HG03139 (cell line): ENCODE data around the gene NT5DC1.

Experiments
- ATAC-seq: cut with Tn5 transposase; IDR thresholded peaks from one replicate; pipeline ENCODE4 v1.9.1; 2021; ENCODE audit not compliant: unreplicated experiment

The NT5DC1 gene

DNA sequence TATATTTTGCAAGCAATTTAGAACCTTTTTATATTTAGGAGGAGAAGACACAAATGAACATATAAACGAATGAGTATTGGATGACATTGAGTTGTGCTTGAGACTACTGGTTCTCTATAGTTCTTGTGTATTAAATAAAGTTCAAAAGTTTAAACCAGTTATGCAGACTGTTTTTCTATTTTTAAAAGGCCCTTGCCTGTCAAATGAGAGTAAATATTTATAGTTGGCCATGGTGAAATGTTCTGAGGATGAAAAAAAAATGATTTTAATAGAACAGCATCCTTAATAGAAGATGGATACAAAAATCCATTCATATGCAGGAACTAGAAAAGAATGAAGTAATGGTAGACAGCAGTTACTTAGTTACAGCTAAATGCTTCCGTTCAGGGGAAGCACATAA is 88.8 kb downstream of the NT5DC1 start:
- ATAC-seq: no peak

DNA sequence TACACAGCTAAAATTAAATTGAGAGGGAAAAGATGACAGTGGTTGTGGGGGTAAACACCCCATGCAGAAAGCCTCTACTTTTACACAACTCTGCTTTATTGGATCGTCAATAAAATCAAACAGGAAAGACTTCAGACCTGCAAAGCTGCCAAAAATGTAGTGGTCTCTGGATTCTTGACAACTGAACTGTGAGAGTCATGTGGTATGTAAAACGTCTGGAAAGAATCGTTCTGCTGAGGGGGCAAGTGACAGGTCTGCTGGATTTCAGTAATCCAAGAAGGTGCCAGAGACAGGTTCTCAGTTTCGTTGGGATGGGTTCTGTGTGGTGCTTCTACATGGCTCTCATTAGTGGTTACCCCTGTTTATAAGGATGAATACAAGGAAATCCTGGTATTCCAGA is 89.9 kb downstream of the NT5DC1 start:
- no peak for ATAC-seq

DNA sequence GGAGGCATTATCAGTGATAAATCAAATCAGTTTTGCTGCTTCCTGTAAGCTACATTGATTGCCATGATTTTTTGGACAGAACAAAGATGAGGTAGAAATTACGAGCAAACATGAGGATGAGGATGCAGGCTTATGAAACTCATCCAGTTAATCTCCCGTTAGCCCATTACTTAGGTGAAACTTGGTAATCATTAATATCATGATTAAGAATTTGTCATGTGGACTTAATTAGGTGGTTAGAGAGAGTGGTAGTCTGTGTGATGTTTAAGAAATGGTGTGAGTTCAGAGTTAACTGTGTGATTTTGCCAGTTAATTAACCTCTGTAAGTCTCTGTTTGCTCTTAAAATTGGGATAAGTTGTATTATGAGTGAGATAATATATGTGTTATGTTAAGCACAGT is 91.2 kb downstream of the NT5DC1 start:
- ATAC-seq: no peak

DNA sequence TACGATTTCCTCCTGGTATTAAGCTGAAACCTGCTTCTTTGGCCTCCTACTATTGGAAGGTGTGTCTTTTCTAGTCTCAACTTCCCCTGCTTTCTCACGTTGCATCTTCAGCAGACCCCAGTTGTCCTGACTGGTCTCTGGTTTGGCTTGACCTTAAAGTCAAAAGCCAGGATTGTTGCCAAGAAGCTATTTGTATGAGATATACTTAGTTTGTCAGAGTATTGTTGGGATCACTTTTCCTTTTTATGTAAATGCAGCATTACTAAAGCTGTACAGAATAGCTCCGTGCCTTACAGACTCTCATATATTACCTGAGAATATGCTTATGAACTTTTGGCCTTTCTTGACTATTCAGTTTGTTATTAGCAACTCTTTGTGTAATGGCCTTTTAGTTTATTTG is 92.1 kb downstream of the NT5DC1 start:
- ATAC-seq: no peak

DNA sequence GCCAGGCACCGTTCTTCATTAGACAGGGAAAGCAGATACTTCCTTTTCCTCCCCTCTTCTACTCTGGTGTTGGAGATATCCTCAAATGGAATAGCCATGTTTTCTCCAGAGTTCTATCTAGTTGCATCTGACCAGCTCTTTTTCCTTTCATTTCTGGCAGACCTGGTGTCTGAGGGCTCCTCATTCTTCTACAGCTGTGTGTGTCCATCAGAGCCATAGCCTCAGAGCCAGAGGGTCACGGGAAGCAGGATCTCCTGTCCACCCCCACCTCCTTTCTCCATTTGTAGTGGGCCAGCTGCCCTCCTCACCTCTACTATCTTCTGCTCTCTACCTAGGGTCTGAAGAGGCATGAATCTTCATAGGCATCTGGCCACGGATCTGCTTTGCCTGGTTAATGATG is 96.2 kb downstream of the NT5DC1 start:
- ATAC-seq: no peak

DNA sequence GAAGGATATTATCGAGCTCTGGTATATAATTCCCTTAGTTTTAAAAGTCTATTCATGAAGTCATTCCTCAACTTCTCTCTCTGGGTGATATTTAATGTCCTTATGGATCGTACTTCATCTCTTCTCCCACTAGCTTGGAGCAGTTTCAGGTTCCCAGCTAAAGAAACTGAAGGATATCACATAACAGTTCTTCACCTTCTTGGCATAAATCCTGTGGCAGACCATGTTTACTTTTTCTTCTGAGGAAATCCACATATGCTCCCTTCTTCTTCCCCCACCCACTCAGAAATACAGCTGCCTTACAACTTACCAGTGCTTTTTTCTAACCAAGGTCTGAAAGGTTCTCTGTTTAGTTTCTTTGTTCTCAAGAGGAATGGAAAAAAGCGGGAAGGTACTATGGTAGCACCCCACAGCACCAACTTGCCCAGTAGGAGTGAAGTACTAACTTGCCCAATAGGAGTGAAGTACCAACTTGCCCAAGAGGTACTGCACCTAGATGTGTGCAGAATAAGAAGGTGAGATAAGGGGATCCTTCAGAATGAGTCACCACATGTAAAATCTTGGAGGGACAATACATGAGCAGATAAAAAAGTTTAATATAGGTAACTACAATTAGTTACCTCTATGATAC is 100.1 kb downstream of the NT5DC1 start:
- no peak for ATAC-seq

DNA sequence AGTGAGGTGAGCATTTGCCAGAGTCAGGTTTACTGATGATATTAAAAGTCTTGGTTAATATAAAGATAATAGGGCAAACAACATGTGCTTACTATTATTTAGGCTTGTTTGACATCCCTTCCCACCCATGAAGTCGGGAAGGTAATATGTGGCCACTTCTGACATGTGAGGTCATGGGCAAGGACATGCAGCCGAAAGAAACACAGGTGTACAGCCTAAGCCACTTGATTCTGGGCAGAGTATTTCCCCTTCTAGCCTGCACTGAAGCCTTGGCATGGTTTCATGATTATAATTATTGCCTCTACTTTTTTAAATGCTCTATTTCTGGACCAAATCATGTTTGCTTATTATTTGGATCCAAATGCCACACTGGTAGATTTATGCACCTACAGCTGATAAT is 100.9 kb downstream of the NT5DC1 start:
- ATAC-seq: no peak

DNA sequence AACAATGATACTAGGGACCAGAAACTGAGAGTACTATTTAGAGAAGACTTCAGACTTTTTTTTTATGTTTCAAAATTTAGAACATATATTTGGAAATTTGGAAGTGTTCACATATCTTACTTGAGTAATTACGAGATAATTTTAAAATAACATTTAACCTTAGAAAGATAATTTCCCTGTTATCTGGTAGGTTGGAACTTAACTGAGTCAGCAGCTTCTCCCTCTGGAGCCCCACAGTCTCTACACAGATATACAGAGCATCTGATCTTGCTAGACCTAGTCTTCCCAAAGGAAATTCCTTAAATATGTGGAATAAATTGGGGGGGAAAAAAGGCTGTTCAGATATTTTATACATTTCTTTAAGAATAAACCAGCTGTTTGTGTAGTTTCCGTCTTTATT is 104.6 kb downstream of the NT5DC1 start:
- no peak for ATAC-seq

DNA sequence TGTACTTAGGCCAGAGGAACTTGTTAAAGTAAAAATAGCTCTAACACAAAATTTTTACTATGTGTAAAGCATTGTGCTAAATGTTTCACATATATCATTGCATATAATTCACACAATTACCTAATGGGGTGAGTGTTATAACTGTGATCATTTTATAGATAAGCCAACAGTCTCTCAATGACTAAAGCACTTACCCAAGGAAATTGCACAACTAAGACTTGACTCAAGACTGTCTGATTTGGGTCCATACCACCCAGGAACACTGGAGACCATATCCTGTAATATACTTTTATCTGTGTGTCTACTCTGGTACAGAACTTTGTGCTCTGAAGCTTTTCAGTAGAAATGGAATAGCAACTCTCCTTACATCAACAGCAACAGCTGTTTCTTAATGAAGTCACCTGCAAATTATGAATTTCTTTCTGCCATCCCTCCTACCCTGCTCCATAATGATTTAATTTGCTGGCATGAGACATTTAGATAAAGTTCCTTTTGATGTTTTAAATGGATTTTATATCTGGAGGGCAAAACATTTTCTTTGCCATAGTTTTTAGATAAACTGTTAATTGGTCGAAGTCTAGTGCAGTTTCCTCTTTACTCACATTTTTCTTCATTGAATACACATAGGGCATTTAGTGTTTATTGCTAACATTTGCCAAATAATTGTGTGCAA is 105.7 kb downstream of the NT5DC1 start:
- ATAC-seq: no peak

DNA sequence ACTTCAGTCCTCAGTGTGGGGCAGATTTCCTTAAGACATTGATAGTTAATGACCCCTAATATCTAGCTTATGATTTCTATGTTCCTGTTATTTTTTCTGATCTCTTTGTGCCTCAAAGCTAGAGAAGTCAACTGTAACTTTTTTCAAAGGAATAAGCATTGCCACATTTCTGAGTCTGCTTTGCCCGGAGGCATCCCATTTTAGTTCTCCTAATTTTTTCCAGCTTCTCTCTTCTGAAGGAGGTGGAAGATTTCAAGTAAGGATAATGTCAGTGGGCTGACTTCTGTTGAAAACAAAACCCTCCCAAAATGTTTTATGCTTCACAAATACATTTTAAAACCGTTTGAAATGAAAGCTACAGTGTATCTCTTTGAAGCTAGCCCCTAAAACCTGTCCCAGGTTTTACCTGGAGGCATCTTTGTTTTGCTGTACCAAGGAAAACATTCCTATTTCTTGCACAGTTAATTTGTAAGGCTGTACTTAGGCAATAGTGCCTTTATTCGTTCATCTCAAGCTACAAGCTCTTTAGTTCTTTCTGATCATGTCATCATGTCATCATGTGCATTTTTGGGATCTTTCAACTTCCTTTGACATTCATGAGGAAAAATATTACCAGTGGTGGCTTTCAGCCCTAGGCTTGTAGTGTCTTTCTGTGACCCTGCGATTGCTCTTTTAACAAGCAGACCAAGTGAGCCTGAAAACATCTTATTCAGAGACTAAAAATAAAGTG is 107.6 kb downstream of the NT5DC1 start:
- no peak for ATAC-seq

DNA sequence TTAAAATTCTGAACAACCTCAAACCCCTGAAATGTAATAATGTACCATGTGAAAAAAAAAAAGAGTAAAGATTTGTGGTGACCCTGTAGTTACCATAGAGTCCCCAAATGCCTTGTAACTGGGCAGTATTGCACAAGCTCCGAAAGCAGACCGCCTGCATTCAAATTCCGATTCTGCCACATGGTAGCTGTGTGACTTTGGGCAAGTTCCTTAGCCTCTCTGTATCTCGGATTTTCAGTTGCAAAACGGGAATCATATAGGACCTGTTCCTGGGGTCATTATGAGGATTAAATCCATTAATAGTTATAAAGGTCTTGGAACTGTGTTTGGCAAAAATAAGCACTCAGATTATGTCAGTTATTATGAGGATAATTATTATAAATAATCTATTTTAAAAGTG is 109.7 kb downstream of the NT5DC1 start:
- no peak for ATAC-seq

DNA sequence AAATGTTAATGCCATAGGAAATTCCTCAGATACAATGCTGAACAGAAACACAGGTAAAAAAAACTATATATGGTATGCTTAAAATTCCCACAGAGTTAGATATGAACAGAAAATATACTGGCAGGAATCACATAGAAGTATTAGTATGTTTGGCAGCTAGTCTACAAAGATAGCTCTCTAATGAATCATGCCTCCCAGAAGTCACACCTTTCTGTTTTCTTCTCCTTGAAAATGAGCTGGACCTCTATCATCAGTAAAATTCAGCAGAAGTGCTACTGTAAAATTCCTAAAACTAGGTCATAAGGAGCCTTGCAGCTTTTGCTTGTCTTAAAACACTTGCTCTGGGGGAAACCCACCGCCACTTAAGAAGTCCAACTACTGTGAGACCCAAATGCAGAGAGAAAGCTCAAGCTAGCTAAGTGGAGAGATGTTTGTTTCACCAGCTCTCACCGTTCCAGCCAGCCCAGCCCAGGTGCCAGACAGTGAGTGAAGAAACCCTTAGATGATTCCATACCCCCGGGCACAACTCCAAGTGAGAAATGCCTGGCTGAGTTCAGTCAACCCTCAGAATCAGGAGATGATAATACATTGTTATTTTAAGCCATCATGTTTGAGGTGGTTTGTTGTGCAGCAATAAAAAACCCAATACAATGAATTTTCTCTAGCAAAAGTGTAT is 110.2 kb downstream of the NT5DC1 start:
- ATAC-seq: no peak

DNA sequence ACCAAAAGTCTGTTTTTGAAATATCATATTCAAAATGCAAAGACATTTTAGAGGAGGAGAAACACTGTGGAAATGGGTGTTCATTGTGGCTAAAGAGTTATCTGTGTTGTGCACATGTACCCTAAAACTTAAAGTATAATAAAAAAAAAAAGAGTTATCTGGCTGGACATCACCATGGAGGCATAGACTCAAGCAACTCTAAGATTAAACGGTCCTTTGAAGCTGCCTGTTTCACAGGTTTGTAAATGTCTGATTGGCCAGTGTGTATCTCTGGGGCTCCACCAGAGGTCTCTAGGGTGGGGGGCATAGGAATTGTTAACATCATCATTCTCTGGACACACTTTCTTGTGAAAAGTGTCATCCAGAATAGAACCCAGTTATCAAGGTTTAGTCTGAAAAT is 114.0 kb downstream of the NT5DC1 start:
- no peak for ATAC-seq

DNA sequence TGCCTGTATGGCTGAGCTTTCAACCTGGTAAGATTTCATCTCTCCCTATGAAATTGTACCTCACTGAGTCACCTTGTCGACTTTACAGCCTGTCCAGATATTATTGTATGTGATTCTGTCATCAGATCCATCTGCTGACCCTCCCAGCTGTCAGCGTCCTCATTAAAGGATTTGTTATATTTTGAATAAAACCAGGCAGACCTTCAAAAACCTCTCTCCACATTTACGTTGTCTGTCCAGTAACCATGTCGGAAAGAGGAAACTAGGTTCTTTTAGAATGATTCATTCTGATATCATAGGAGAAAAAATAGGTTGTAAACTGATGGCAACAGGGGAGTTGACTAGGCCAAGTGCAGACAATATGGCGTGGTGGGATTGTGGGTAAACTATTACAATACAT is 114.8 kb downstream of the NT5DC1 start:
- no peak for ATAC-seq

DNA sequence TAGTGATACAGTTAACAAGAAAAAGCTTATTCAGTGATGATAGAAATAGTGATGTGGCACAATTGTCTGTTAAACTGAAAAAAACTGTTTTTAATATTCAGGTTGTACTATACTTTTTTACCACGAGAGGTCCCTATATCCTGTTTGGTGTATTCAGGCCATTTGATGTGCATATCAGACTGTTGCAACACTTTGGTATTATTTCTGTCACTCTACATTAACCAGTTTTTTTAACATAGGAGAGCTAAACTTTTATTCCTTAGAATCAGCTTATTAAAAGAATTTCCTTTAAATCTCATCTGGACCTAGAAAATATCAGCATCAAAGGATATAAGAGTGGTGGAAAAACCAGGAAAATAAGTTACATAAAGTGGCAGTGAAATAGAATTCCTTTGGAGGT is 116.4 kb downstream of the NT5DC1 start:
- ATAC-seq: no peak

DNA sequence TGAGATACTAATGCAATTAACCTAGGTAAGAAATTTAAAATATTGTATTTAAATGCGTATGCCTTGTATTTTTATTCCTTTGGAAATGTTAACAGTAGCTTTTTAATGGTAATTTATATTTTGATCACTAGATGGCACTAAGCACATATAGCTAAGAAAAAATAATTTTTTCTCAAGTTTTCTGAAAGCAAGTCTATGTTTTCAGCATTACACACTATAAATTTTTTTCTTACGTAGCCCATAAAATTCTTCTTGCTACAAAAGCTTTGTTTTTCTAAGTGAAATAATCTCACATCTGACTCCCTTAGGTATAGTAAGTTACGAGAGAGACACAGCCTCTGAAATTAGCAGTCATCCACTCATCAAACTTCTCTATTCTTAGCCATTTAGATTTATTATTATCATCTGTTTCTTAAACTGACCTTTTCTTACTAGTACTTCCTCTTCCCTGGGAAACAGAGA is 117.5 kb downstream of the NT5DC1 start:
- no peak for ATAC-seq

DNA sequence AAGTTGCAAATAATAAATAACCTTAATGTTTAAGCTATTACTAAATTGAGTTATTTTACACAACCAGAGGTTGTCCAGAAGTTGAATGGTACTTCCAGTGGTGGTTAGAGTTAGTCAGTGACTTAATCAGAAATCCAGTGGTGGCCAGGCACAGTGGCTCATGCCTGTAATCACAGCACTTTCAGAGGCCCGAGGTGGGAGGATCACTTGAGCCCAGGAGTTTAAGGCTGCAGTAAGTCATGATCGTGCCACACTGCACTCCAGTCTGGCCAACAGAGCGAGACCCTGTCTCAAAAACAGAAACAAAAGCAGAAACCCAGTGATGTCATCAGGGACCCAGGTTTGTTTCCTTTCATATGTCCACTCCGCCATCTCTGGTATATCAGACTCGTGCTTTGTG is 118.2 kb downstream of the NT5DC1 start:
- ATAC-seq: no peak

DNA sequence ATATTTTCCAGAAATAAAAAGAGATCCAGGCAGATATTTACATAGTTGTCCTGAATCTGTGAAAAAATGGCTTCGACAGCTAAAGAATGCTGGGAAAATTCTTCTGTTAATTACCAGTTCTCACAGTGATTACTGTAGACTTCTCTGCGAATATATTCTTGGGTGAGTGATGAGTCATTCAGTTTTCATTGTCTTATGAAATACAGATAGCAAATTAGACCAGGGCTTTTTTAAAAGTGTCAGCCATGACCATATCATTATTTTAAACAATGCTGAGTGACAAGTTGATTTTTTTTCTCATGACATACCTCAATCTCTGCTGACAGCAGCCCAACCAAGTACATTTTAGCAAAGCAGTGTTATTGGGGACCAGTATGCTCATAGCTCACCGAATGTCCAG is 120.4 kb downstream of the NT5DC1 start:
- ATAC-seq: no peak

DNA sequence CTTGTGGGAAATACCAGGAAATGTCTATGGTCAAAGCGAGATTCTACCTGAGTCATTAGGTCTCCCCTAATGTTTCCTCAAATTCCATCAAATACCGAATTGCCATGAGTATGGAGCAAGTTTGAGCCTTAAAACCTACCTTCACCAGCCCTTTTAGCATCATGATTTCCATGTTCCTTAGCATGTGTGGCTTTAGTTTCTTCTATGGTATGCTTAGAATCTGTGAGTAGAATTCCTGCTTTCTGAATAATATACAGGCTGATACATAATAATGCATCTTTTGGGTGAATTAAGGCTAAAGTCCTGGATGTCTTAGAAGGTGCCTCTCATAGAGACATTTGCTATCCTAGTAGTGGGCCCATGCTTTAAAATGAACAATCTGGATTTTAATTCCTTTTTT is 121.3 kb downstream of the NT5DC1 start:
- no peak for ATAC-seq

DNA sequence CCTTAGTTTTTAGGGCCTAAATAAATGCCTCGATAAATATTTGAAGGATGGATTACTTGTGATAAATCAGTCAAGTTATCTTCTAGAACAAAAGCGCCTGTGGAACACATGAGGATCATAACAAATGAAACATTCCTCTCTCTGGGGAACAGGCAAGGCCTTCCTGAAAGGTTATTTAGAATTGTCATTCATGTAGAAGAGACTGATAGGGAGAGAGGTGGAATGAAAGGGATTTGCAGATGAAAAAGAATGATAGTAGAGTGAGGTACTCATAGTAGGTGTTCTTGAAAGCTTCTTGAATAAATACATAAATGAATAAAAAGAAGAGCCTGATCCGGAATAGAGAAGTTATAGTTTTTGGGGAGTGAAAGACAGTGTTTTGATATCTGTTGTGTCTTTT is 122.7 kb downstream of the NT5DC1 start:
- no peak for ATAC-seq

DNA sequence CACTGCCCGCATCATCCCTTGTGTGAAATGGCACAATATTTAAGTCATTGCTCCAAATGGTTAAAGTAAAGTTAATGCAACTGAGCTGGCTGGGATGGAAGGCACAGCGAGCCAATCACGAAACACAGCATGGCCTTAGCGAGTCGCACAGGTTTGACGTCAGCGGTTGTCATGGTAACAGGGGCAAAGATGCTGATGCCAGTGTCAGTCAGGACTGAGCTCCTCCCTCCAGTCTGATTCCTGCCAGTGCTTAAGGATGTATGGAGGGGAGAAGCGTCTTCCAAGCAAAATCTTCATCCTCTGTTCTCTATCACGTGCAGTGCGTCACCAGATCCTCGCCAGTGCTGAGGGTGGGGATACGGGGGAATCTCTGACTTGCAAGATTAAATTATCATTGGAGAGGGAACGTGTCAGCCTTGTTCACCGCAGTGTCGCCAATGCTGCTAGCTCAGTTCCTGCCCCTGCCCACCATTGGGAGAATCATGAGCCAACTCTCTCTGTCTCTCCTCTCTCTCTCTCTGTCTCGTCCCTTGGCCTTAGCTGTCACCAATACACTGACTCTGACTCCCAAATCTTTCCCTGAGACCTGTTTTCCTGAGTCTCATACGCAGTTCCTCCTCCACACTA is 128.7 kb downstream of the NT5DC1 start:
- no peak for ATAC-seq
